Measurements from ENCODE around the gene HSD3B1. TPM values are rescaled to one million over a fixed set of nuclear protein-coding genes. Genes with fewer than 3 reads are reported as not detected.
"Not testable (repeated sequence)": the region's sequence is repeated elsewhere in the genome, so short reads cannot be mapped to it uniquely, and the experiment has no call there.

The HSD3B1 gene
- polyA plus RNA-seq, 1 donor (not counting 4 experiments of a cell fraction or from before 2014, with no cell fraction given) = 0.34 TPM

GRCh38 chr1:119554183-119554582, 47.2 kb downstream of the HSD3B1 start:
- H3K9ac ChIP-seq (ENCODE audit: control insufficient read depth, extremely low read depth, insufficient read depth, low read length) = no peak overlapping the region
- H3K79me2 ChIP-seq (ENCODE audit: control insufficient read depth, insufficient read depth, low read length) = no peaks in the 10 kb centered on the region
- H3K4me2 ChIP-seq (ENCODE audit: control insufficient read depth, extremely low read depth, insufficient read depth, low read depth, low read length) = no peak overlapping the region
- TF ChIP-seq CTCF (optimal IDR thresholded peaks at IDR 0.05 in 1 of 3, IDR thresholded peaks at IDR 0.05 in 1 of 3, conservative IDR thresholded peaks at IDR 0.05 in 1 of 3; ENCODE audit: extremely low read depth in 1 of 3, insufficient read depth in 2 of 3, low read length in 3 of 3) (no peak), EZH2 (IDR thresholded peaks at IDR 0.05; ENCODE audit: low read length) (no peak)
- dilution Hi-C loops (cut with MboI; ENCODE audit: extremely low pct_ligation_motif_present, low sequenced_read_pairs) = no loop called here
- DNase-seq (ENCODE audit: low read depth, low spot score) (no peak), FAIRE-seq (no peak)
- no peaks in the 10 kb centered on the region for H3K27me3 ChIP-seq (ENCODE audit: control insufficient read depth, extremely low read depth, insufficient read depth, low read length)
- H2AFZ ChIP-seq (ENCODE audit: control insufficient read depth, low read length) = no peak overlapping the region
- H3K27ac ChIP-seq (ENCODE audit: control insufficient read depth, insufficient read depth, low read length) = no peak overlapping the region
- no peaks in the 10 kb centered on the region for H3K9me1 ChIP-seq (ENCODE audit: control insufficient read depth, extremely low read depth, insufficient read depth, low read length)
- H3K36me3 ChIP-seq (ENCODE audit: control insufficient read depth in 2 of 2, extremely low read depth in 1 of 2, insufficient read depth in 2 of 2, low read length in 2 of 2) = no peaks in the 10 kb centered on the region
- no peaks in the 10 kb centered on the region for H3K9me3 ChIP-seq (ENCODE audit: control insufficient read depth, low read depth, low read length)
- H3K4me1 ChIP-seq (ENCODE audit: control insufficient read depth, extremely low read depth, insufficient read depth, low read length) = no peaks in the 10 kb centered on the region
- no peak overlapping the region for H3K4me3 ChIP-seq (ENCODE audit: control insufficient read depth in 2 of 3, extremely low read depth in 1 of 3, insufficient read depth in 2 of 3, low read depth in 1 of 3, low read length in 3 of 3)
- no peaks in the 10 kb centered on the region for H4K20me1 ChIP-seq (ENCODE audit: control insufficient read depth, extremely low read depth, insufficient read depth, low read length)

DNA sequence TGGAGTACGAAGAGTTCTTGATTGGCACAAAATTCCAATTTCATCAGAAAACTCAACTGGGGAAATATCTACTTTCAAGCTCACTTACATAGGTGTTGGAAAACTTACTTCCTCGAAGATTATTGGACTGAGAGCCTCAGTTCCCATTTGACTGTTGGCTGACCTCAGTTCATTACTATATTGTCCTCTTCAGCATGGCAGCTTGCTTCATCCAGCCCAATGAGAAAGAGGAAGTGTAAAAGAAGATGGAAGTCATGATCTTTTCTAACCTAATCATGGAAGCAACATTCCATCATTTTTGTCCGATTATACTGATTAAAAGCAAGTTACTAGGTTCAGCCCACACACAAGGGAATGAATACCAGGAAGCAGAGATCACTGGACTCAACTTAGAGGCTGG, 49.4 kb downstream of the HSD3B1 start:
- Histone ChIP-seq H4K20me1 (ENCODE audit: control insufficient read depth, extremely low read depth, insufficient read depth, low read length) (no peaks in the 10 kb centered on the region), H3K4me2 (ENCODE audit: control insufficient read depth, extremely low read depth, insufficient read depth, low read depth, low read length) (no peak overlapping the region), H2AFZ (ENCODE audit: control insufficient read depth, low read length) (no peak overlapping the region), H3K9me3 (ENCODE audit: control insufficient read depth, low read depth, low read length) (no peaks in the 10 kb centered on the region), H3K79me2 (ENCODE audit: control insufficient read depth, insufficient read depth, low read length) (no peaks in the 10 kb centered on the region), H3K9me1 (ENCODE audit: control insufficient read depth, extremely low read depth, insufficient read depth, low read length) (no peaks in the 10 kb centered on the region), H3K9ac (ENCODE audit: control insufficient read depth, extremely low read depth, insufficient read depth, low read length) (no peak overlapping the region), H3K27ac (ENCODE audit: control insufficient read depth, insufficient read depth, low read length) (no peak overlapping the region), H3K36me3 (ENCODE audit: control insufficient read depth in 2 of 2, extremely low read depth in 1 of 2, insufficient read depth in 2 of 2, low read length in 2 of 2) (no peaks in the 10 kb centered on the region), H3K27me3 (ENCODE audit: control insufficient read depth, extremely low read depth, insufficient read depth, low read length) (no peaks in the 10 kb centered on the region), H3K4me1 (ENCODE audit: control insufficient read depth, extremely low read depth, insufficient read depth, low read length) (no peaks in the 10 kb centered on the region), H3K4me3 (ENCODE audit: control insufficient read depth in 2 of 3, extremely low read depth in 1 of 3, insufficient read depth in 2 of 3, low read depth in 1 of 3, low read length in 3 of 3) (no peak overlapping the region)
- dilution Hi-C loops (cut with MboI; ENCODE audit: extremely low pct_ligation_motif_present, low sequenced_read_pairs) = no loop called here
- TF ChIP-seq EZH2 (IDR thresholded peaks at IDR 0.05; ENCODE audit: low read length) = no peak
- TF ChIP-seq CTCF (optimal IDR thresholded peaks at IDR 0.05 in 1 of 3, IDR thresholded peaks at IDR 0.05 in 1 of 3, conservative IDR thresholded peaks at IDR 0.05 in 1 of 3; ENCODE audit: extremely low read depth in 1 of 3, insufficient read depth in 2 of 3, low read length in 3 of 3) = no peak
- DNase-seq (ENCODE audit: low read depth, low spot score) (no peak), FAIRE-seq (no peak)

- H3K27ac ChIP-seq (ENCODE audit: control insufficient read depth, insufficient read depth, low read length); H3K9me3 ChIP-seq (ENCODE audit: control insufficient read depth, low read depth, low read length); H3K27me3 ChIP-seq (ENCODE audit: control insufficient read depth, extremely low read depth, insufficient read depth, low read length); dilution Hi-C loops (cut with MboI; ENCODE audit: extremely low pct_ligation_motif_present, low sequenced_read_pairs); H3K36me3 ChIP-seq (ENCODE audit: control insufficient read depth in 2 of 2, extremely low read depth in 1 of 2, insufficient read depth in 2 of 2, low read length in 2 of 2); H4K20me1 ChIP-seq (ENCODE audit: control insufficient read depth, extremely low read depth, insufficient read depth, low read length); H3K4me3 ChIP-seq (ENCODE audit: control insufficient read depth in 2 of 3, extremely low read depth in 1 of 3, insufficient read depth in 2 of 3, low read depth in 1 of 3, low read length in 3 of 3); H3K9ac ChIP-seq (ENCODE audit: control insufficient read depth, extremely low read depth, insufficient read depth, low read length); H3K4me2 ChIP-seq (ENCODE audit: control insufficient read depth, extremely low read depth, insufficient read depth, low read depth, low read length); H3K79me2 ChIP-seq (ENCODE audit: control insufficient read depth, insufficient read depth, low read length); H3K9me1 ChIP-seq (ENCODE audit: control insufficient read depth, extremely low read depth, insufficient read depth, low read length); DNase-seq (ENCODE audit: low read depth, low spot score); H2AFZ ChIP-seq (ENCODE audit: control insufficient read depth, low read length): not testable (repeated sequence)
- H3K4me1 ChIP-seq (ENCODE audit: control insufficient read depth, extremely low read depth, insufficient read depth, low read length) = peaks cover 10% of the 10 kb centered on the region
- FAIRE-seq = peak; percentile 61
Measured at GRCh38 chr1:119560402-119560801, 53.4 kb downstream of the HSD3B1 start.

All from keratinocyte (primary cell).